Transverse colon (tissue), 4 donors: Measurements from ENCODE around the gene ZNF526. TPM values are rescaled to one million over a fixed set of nuclear protein-coding genes. Genes with fewer than 3 reads are reported as not detected.

ENCODE experiments used
- DNase-seq: peaks from one replicate; pipeline ENCODE4 v3.0.0-alpha.2; 2019
- H3K27ac ChIP-seq, 4 donors: fragments of 200-600 bp; sonication (generic); 2 replicates each; pipeline ENCODE4 v1.5.1; 2016 to 2018; ENCODE audit warnings: inconsistent platforms in 4 of 4
- H3K27me3 ChIP-seq: fragments of 200-600 bp; sonication (generic); 2 replicates; pipeline ENCODE4 v1.5.1; 2017; ENCODE audit warnings: inconsistent platforms
- H3K36me3 ChIP-seq, 4 donors: fragments of 200-600 bp; sonication (generic); 2 replicates each; pipeline ENCODE4 v1.5.1; 2017 to 2019; ENCODE audit warnings: inconsistent platforms in 4 of 4
- H3K4me1 ChIP-seq, 4 donors: fragments of 200-600 bp; sonication (generic); 2 replicates each; pipeline ENCODE4 v1.5.1; 2017 to 2020; ENCODE audit warnings: inconsistent platforms in 4 of 4
- H3K4me3 ChIP-seq, 4 donors: fragments of 200-600 bp; sonication (generic); 1 replicate in 1 of 4; 2 replicates in 3 of 4; pipeline versions ENCODE4 v1.5.1 to v1.6.1; 2017 to 2019; ENCODE audit warnings: inconsistent platforms in 4 of 4
- H3K9me3 ChIP-seq, 2 donors: fragments of 200-600 bp; sonication (generic); 2 replicates each; pipeline ENCODE4 v1.5.1; 2017 to 2019; ENCODE audit warnings: inconsistent platforms in 2 of 2
- EP300 ChIP-seq: sonication (generic); formaldehyde crosslinking; IDR thresholded peaks from one replicate; pipeline ENCODE4 v1.6.1; 2017; ENCODE audit warnings: antibody characterized with exemption, low read depth
- POLR2A ChIP-seq: fragments of 450-650 bp; IDR thresholded peaks from one replicate; pipeline ENCODE4 v1.6.1; 2016; ENCODE audit warnings: antibody characterized with exemption, mild to moderate bottlenecking, moderate library complexity
- POLR2AphosphoS5 ChIP-seq, 3 donors: sonication (generic); formaldehyde crosslinking; IDR thresholded peaks; one replicate each; pipeline ENCODE4 v1.6.1; 2016; ENCODE audit warnings: antibody characterized with exemption in 3 of 3
- WGBS, 2 donors: methylation state at CpG; one replicate each; pipeline ENCODE4 v1.1.5; 2018; ENCODE audit warnings: low coverage in 1 of 2; 5-methylcytosine and 5-hydroxymethylcytosine counted together
- in situ Hi-C, 4 donors: fragments of 200-750 bp; cut with MboI; loops; one replicate each; pipeline versions ENCODE4 v1.15.0 to v1.15.1; 2017; ENCODE audit warnings: low sequenced_read_pairs in 3 of 4, low pct_ligation_motif_present in 1 of 4, low pct_unique_long_range_greater_than_20kb in 1 of 4
- intact Hi-C: fragments of 100-400 bp; cut with DNase I; formaldehyde crosslinking; loops from one replicate; pipeline ENCODE4 v1.15.1; 2023; ENCODE audit warnings: low total_unique reads
- total RNA-seq, 4 donors: library from RNA; depleted of rRNA; stranded (reverse); fragments of >200 nt; gene quantifications; one replicate each; pipeline ENCODE4 v1.1.0, GENCODE V29; 2016
- TF ChIP-seq, protein P1 (sequence below), 5 experiments: fragments of 200-600 bp in 3 of 5; fragments of 450-650 bp in 2 of 5; sonication (generic) in 3 of 5; IDR thresholded peaks; 1 replicate in 2 of 5; 2 replicates in 3 of 5; pipeline ENCODE4 v1.5.1; 2016 to 2017; ENCODE audit warnings: antibody characterized with exemption in 5 of 5, inconsistent platforms in 3 of 5, mild to moderate bottlenecking in 2 of 5, moderate library complexity in 1 of 5

ZNF526 gene
- total RNA-seq, 4 donors from 2014 or later, result 6.4 to 19.5 (median 6.8) TPM

DNA sequence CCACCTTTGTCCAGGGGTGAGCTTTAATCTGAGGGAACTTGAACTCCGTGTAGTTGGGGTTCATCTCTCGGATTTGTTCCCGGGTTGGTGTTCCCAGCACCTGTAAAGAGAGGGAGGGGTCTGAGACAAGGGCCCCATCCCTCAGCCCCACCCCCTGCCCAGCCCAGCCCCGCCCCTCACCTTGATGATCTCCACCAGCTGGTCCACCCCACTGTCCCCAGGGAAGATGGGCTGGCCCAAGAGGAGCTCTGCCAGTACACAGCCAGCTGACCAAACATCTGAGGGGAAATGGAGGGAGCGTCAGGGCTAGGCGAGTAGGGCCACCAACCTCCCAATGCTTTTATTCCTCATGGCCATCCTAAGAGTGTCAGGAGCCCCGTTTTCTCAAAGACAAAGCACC is 13.0 kb downstream of the ZNF526 start:
- no peak overlapping the region for H3K4me3 ChIP-seq
- DNase-seq, result no peak
- H3K27ac ChIP-seq, result no peak overlapping the region
- intact Hi-C loops, result no loop called here
- peaks cover 0 to 32% (median 9%) of the 10 kb centered on the region in 4 donors for H3K36me3 ChIP-seq
- TF ChIP-seq POLR2AphosphoS5 (IDR thresholded peaks at IDR 0.05), result no peak
- no peak for TF ChIP-seq EP300
- TF ChIP-seq POLR2A, result no peak
- H3K27me3 ChIP-seq, result no peaks in the 10 kb centered on the region
- peaks cover 0 to 6% (median 0%) of the 10 kb centered on the region in 4 donors for H3K4me1 ChIP-seq
- no peaks in the 10 kb centered on the region for H3K9me3 ChIP-seq
- in situ Hi-C loops, result no loop called here
- 73% methylated on average over 6 of the region's 7 CpGs; no CpG with 5 or more reads in 1 of the 2 donors for WGBS, 2 donors

DNA sequence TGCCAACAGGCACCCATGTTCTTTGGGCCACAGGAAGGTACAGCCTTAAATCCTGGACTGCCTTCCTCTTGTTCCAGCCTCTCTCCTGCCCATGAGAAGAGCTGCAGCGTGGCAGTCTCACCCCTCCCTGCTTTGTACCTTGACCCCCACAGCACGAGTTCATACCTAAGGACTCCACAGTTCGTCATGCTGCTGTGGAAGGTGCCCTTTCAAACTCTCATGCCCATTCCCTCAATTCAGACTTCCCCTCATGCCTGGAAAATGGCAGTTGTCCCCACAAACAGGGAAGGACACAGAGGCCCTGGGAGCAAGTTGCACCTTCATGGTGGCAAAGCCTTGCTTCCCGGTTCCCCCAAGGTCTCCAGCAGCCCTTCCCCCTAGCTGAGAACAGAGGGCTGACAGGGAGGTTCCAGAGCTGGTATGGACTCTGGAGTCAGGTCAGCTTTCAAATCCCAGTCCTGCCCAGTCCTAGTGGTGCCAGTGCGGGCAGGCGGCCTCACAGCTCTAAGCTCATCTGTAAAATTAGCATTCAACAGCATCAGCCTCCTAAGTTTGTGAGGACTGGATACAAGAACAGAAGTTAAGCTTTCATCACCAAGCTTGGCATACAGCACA is 13.7 kb downstream of the ZNF526 start:
- no peak overlapping the region for H3K27ac ChIP-seq
- peaks cover 0 to 6% (median 0%) of the 10 kb centered on the region in 4 donors for H3K4me1 ChIP-seq
- WGBS, 2 donors, result 74% methylated on average over 6 of the region's 6 CpGs; no CpG with 5 or more reads in 1 of the 2 donors
- H3K36me3 ChIP-seq, result peaks cover 0 to 32% (median 9%) of the 10 kb centered on the region in 4 donors
- no peak for TF ChIP-seq POLR2AphosphoS5 (IDR thresholded peaks at IDR 0.05)
- TF ChIP-seq, protein P1, sequence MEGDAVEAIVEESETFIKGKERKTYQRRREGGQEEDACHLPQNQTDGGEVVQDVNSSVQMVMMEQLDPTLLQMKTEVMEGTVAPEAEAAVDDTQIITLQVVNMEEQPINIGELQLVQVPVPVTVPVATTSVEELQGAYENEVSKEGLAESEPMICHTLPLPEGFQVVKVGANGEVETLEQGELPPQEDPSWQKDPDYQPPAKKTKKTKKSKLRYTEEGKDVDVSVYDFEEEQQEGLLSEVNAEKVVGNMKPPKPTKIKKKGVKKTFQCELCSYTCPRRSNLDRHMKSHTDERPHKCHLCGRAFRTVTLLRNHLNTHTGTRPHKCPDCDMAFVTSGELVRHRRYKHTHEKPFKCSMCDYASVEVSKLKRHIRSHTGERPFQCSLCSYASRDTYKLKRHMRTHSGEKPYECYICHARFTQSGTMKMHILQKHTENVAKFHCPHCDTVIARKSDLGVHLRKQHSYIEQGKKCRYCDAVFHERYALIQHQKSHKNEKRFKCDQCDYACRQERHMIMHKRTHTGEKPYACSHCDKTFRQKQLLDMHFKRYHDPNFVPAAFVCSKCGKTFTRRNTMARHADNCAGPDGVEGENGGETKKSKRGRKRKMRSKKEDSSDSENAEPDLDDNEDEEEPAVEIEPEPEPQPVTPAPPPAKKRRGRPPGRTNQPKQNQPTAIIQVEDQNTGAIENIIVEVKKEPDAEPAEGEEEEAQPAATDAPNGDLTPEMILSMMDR (IDR thresholded peaks at IDR 0.05), result no peak
- no peak for TF ChIP-seq POLR2A
- TF ChIP-seq EP300, result no peak
- intact Hi-C loops (no loop called here), in situ Hi-C loops (no loop called here)
- H3K27me3 ChIP-seq, result no peaks in the 10 kb centered on the region
- no peak for DNase-seq
- no peak overlapping the region for H3K4me3 ChIP-seq
- no peaks in the 10 kb centered on the region for H3K9me3 ChIP-seq

DNA sequence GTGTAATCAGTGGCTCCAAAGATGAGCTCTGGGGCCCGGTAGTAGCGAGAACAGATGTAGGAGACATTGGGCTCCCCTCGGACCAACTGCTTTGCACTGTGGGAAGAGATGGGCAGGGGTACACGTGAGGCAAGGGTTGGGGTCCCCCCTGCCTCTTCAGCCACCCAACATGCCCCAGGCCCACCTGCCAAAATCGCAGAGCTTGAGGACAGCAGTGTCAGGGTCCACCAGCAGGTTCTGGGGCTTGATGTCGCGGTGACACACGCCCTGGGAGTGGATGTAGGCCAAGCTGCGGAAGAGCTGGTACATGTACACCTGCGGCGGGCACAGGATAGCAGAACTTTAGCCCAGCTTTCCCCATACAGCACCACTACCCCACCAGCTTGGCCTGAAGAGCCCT is 14.3 kb downstream of the ZNF526 start:
- no peak overlapping the region for H3K27ac ChIP-seq
- H3K36me3 ChIP-seq, result peaks cover 0 to 32% (median 9%) of the 10 kb centered on the region in 4 donors
- no peak for TF ChIP-seq POLR2A
- TF ChIP-seq, protein P1 (IDR thresholded peaks at IDR 0.05), result no peak
- no peak for TF ChIP-seq EP300
- TF ChIP-seq POLR2AphosphoS5 (IDR thresholded peaks at IDR 0.05), result no peak
- H3K4me1 ChIP-seq, result peaks cover 0 to 6% (median 0%) of the 10 kb centered on the region in 4 donors
- H3K4me3 ChIP-seq, result no peak overlapping the region
- no peaks in the 10 kb centered on the region for H3K27me3 ChIP-seq
- intact Hi-C loops, result no loop called here
- H3K9me3 ChIP-seq, result no peaks in the 10 kb centered on the region
- no peak for DNase-seq
- 91 to 100% methylated on average over 2 to 11 of the region's 11 CpGs for WGBS, 2 donors
- in situ Hi-C loops, result no loop called here

DNA sequence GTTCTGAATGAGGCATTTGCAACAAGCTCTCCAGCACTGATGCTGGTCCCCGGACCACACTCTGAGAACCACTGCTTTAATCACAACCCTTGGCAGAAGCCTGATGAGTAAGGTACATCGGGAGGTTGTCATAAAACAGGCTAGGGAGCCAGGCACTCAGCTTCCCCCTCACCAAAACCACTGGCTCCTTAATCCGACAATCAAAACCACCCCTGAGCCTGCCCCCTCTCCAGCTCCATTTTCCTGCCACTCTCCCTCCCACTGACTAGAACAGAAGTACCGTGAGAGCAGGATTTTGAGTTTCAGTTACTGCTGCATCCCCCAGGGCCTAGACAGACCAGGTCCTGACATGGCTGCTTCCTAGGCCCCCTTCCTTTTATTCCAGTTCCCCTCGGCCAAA is 15.1 kb downstream of the ZNF526 start:
- H3K27ac ChIP-seq, result no peak overlapping the region
- H3K36me3 ChIP-seq, result peaks cover 0 to 32% (median 9%) of the 10 kb centered on the region in 4 donors
- WGBS, 2 donors, result 80 to 92% methylated on average over 4 to 5 of the region's 5 CpGs
- no peaks in the 10 kb centered on the region for H3K27me3 ChIP-seq
- TF ChIP-seq POLR2AphosphoS5 (IDR thresholded peaks at IDR 0.05), result no peak
- no peak for TF ChIP-seq EP300
- TF ChIP-seq POLR2A, result no peak
- TF ChIP-seq, protein P1 (IDR thresholded peaks at IDR 0.05), result no peak
- no peak overlapping the region for H3K4me3 ChIP-seq
- H3K9me3 ChIP-seq, result no peaks in the 10 kb centered on the region
- intact Hi-C loops (no loop called here), in situ Hi-C loops (no loop called here)
- H3K4me1 ChIP-seq, result peaks cover 0 to 4% (median 0%) of the 10 kb centered on the region in 4 donors
- DNase-seq, result no peak
